GM19099 (cell line): Measurements from ENCODE around the gene EPHB1.

Experiments used
- POLR2A ChIP-seq: IDR thresholded peaks from 3 replicates; pipeline ENCODE4 v1.6.1; 2011; ENCODE audit warnings: low read depth; ENCODE audit not compliant: insufficient read length; ENCODE audit errors: extremely low read depth

The EPHB1 gene

DNA sequence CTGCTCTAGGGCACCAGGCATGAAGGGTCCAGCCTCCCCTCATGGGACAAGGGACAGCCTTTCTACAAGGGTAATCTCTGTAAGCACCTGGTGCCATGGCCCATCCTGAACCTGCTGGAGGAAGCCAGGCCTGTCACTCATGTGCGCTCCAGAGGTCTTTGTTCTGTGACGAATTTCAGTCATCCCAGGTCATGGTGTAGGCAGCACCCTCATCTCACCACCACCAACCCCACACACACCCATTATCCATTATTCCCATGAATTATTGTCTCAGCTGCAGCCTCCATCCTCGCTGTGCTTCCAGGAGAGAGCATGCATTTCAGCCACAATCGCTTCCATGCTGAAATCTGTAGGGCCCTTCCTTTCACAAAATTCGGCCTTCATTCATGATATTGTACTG lies 419.3 kb downstream of the EPHB1 start:
- TF ChIP-seq POLR2A: no peak

DNA sequence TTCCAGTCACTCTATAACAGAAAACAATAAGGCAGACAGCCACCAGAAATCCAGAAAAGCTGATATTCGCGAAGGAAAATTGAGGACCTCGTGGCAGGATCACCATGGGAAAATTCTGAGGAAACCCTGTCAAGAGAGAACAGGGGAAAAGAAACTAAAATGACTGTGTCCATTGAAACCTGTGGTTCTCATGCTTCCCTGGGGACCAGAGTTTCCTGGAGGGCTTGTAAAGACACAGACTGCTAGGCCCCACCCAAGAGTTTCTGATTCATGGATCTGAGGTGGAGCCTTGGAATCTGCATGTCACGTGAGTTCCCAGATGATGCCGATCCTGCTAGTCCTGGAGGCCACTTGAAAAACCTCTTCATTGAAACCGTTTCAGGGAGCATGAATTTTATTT lies 420.5 kb downstream of the EPHB1 start:
- TF ChIP-seq POLR2A: no peak

DNA sequence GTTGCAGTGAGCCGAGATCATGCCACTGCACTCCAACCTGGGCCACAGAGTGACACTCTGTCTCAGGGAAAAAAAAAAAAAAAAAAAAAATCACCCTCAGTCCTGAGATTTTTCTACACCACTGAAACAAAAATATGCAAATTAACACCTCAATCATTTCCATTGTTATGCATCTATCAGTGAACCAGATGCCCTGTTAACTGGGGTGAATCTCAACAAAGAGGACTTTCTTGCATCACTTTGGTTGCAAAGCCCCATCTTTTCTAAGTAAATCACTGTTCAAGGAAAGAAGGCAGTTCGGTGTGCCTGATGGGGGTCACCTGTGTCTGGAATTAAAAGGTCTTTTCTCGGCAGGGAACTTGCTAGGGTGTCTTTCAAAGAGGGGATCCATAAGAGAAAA lies 421.6 kb downstream of the EPHB1 start:
- TF ChIP-seq POLR2A: no peak

DNA sequence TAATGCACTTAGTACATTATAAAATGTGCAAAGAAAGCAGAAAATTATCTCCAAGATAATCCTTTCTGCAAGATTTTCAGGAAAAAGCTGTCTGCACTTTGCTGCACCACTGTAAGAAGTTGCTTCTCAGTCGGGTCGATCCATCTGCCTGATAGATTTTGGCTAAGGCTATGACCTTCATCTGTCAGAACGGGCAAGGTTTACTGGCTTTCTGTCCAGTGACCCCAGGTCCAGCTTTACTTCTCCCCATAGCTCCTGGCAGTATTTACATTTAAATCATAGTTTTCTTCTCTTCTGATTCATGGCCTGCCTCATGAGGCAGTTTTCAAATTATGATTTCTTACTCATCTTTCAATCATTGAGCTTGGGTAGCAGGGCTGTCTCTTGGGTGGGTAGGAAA lies 422.7 kb downstream of the EPHB1 start:
- no peak for TF ChIP-seq POLR2A

DNA sequence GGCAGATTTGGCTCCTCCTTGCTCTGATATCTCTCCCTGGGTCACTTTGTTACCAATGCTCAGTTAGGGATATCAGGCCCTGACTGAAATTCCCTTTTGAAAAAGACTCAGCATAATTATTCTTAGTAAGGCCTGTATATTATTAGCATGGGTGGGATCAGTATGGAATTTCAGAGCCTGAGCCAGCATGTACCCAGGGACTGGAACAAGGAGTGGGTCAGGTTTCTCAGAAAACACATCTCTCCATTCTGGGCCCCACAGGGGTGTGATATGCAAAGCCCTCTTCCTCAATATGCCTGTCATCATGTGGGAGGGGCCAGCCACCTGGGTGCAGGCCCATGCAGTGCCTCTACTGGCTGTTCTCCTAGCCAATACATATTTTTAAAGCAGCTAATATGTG lies 423.2 kb downstream of the EPHB1 start:
- no peak for TF ChIP-seq POLR2A

DNA sequence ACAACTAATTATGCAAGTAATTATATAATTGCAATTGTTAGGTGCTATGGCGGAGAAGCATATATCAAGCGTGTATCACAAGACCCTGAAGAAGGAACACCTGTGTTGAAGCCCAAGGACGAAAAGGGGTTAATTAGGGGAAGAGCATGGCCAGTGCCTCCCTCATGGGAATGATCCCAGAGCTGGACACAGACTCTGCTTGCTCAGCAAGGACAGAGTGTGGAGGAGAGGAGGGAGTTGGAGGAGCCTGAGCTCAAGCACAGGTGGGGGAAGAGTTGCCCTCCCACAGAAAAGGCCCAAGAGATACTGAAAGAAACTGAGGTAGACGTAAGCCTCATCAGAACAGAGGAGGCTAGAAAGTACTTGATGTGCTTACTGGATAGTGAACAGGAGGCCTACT lies 423.7 kb downstream of the EPHB1 start:
- no peak for TF ChIP-seq POLR2A

DNA sequence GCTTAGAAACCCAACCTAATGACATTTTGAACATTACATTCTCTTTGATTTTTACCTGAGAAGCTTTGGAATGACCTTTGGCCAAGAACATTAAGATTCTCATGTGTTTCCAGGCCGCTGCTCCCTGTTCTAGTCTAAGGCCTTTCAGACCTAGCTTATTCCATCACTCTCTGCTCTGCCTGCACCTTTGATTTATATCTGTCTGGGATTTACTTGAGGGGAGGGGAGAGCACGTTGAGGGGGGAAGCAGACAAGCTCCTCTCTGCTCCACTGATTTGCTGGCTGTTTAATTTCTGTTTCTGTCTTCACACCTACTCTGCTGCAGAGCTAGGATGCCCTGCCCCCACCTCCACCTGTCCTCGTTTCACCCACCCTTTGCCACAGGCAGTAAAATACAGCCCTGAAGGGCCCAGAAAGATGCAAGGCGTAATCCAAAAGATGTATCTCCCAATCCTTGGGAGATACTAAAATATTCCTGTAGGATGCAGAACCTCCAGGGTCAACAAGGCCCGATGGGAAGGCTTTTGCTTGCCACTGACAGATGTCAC lies 429.8 kb downstream of the EPHB1 start:
- TF ChIP-seq POLR2A: no peak

DNA sequence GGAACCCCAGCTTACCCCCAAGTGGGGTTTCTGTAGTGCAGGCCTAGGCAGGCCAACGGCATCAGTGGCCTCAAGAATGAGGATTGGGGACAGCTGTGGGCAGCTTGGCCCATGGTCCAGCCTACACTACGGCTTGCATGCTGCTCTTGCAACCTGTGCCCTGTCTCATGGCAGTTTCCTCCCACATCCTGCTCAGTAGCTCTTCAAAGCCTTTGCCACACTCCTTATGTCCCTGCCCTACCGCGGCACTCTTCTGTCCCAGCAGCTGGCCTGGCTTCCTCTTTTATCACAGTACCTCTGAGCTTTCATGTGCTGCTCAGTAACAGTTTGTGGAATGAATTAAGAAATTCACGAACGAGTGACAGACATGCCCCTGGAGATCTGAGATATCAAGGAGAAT lies 431.0 kb downstream of the EPHB1 start:
- TF ChIP-seq POLR2A: no peak

DNA sequence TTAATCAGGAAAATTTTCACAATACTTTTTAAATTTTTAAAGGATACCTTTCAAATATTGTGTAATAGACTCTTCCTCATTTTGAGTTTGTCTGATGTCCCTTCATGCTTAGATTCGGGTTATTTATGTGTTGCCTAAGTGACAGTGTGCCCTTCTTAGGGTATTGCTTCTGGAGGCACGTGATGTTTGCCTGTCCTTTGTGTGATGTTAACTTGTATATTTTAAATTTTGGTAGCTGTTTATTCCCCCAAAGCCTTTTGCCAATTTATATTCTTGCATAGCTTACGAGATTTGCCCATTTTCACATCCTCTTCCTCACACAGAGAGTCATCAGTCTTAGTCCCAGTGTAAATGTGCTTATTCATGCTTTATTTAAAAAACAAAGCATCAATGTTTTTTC lies 433.1 kb downstream of the EPHB1 start:
- no peak for TF ChIP-seq POLR2A

DNA sequence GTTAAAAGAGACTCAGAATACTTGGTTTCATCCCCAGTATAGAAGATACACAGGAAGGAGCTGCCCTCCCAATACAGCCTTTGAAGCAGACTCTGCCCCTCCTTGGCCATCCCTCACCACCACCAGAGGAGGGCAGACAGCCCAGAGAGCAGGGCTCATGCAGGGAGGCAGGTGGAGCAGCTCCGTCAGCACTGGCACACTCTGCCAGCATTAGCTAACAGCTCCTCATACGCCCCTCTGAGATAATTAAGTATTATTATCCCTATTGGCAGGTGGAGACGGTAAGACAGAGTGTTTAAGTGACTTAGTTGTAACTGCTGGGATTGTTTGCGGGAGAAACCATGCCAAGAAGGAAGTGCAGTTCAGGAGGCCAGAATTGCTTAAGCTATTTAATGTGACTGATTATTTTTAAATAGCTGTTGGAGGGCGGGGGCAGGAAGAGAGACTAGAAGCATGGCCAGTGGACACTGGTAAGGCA lies 434.0 kb downstream of the EPHB1 start:
- TF ChIP-seq POLR2A: no peak

DNA sequence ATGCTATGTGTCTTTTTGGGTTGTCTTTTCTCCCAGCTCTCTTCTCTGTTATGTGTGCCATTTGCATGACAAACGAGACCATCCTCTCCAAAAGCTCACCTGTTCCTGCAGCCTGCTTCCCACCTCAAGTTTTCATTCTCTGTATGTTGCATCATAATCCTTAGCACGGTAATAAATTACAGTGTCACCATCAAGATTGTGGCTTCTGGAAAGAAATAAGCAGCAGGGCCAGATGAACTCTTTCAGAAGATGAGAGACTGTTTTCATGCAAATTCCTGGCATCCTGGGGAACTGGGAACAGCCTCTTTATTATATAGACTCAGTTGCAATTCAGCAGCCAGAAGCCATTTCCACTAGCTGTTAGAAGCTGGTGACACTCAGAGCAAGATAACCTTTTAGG lies 436.7 kb downstream of the EPHB1 start:
- TF ChIP-seq POLR2A: no peak

DNA sequence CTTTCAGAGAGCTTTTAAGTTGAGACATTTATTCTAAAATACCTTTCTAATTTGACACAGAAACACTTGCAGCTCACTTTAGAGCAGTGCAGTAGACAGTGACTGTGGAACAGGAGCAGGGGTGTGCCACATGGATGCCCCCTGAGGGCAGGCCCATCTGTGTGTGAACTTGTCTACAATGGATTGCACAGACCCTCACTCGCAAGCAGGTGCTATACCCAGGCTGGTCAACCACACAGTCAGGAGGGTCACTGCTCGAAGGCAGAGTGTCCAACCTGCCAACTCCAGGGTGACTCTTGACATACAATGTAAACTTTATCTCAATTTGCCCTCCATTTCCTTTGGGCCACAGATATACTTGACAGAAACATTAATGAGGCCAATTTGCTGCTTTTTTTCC lies 437.2 kb downstream of the EPHB1 start:
- no peak for TF ChIP-seq POLR2A

DNA sequence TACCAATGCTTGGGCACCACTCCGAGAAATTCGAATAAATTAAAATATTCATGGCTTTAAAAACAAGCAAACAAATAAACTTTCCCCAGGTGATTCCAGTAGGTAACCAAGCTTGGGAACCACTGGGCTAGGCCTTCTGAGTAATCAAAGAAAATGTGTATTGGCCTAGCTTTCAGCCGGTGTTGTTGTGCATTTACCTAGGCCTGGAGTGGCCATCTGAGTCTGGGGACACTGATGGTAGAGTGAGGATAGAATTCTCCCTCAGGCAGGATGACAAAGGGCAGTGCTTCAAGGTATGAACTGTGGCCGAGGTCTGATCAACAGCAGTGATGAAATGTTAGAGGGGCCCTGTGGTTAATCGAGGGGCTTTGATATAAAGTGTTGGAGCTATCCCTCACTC lies 440.5 kb downstream of the EPHB1 start:
- TF ChIP-seq POLR2A: no peak

DNA sequence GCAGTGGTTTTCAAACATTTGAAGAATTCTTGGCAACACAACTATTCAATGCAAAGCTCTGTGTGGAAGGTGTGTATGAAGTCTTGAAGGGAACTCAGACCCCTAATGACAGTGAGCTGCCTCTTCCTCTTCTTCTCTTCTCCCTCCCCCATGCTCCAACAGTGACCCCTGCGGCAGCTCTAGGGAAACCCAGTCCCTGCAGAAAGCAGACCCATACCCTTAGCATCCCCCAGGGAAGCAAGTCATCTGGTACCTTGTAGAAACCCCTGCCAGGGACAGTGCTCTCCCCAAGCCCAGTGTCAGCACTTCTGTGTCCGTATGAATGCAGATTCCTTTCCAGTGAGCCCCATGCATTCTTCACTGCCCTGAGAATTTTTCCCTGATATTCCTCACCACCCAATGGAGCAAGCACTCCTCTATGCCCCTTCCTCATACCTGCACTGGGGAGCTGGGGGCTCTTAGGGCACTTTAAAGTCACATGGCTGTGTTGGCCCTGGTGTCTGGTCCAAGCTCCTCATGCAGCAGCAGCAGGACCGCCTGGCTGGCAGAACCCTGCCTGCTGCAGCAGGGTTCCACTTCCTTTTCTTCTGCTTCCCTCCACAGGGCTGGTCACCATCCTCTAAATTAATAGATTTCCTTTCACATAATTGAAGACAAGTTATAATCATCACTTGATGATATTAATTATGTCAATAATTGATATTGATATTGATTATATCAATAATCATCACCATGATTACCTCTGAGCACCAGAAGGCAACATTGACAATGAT lies 442.5 kb downstream of the EPHB1 start:
- TF ChIP-seq POLR2A: no peak

DNA sequence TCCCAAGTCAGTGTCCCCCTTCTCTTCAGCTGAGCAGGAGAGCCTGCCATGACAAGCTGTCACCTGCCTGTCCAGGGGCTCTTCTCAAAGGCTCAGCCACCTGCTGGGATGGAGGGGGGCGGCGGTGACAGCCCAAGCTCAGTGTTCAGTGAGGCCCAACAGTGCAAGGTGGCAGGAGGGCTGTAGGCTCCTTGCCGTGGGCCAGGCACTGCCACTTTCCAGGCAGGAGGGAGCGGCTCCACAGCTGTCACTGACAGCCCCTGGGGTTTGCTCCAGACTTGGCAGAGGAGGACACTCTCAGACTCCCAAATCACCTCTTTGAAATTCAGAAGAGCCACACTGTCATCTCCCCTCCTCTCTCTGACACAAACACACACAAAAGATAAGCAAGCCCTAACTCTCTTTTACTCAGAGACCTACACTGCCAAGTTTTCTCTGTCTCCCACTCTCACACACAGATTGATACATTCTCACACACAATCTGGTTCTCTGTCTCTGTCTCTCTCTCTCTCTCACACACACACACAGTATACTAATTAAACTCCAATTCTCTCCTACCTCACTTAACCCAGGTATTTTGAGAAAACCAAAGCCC lies 443.3 kb downstream of the EPHB1 start:
- TF ChIP-seq POLR2A: no peak

DNA sequence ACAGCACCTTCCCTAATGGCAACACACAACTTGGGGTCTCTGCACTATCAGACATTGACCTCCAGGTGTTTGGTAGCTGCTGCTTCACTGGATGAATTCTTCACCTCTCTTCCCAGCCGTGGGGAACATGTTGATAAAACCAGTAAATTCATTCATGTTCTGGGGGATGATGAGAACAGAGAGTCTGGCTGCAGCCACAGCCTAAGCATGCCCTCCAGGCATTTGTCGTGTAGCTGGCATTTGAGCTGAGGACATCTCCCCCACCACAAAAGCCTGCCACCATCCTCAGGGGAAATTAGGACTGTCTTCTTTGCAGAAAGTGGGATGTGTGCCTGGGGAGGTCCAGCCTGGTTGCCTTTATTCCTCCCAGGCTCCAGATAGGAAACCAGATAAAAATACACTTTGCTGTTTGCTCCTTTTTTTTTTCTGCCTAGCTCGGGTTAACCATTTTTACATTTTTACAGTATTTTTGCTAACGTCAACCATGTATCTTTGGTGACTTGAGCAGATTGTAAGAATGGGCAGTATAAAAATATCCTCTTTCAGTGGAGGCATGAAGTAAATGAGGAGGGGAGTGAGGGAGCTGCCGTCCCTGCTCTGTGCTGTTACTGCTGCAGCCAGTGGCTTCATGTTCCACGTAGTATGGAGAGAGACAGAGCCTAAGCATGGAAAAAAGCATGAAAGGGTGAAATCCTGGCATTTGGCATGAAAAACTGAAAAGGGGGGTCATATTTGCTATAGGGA lies 444.0 kb downstream of the EPHB1 start:
- TF ChIP-seq POLR2A: no peak

DNA sequence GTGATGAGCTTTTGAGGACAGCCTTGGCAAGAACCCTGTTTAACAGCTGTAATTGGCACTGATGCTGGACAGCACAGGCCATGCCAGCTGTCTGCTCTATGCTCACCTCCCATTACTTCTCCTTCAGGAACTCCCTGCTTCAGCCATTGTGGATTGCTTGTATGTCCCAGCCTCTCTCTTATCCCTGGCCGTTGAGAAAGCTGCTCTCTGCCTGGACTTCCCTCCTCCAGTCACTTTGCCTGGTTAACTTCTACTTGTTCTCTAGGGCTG lies 444.5 kb downstream of the EPHB1 start:
- TF ChIP-seq POLR2A: no peak

DNA sequence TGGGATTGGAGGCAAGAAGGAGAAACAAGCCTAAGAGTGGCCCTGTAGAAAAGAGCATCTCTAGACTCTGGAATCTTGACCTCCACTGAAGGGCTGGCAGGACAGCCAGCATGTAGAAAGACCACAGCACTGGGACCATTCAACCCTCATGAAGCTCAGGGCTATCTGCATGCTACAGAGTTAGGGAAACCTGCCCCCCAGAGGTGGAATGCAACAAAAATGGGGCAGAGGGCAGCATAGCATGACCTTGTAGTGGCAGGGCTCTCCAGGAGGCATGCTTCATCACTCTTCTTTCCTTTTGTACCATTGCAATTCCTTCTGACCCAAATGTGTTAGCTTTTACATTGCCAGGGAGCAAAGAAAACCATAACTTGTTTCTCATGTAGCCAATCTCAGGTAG lies 445.4 kb downstream of the EPHB1 start:
- no peak for TF ChIP-seq POLR2A
